HCT116 (cell line): ENCODE measurements around the gene CACNB2.

ENCODE experiments used
- CTCF ChIP-seq, 3 experiments: fragments of 200-600 bp in 1 of 3; sonication (generic) in 1 of 3; IDR thresholded peaks in 2 of 3; conservative IDR thresholded peaks in 1 of 3; 2 replicates each; pipeline ENCODE4 v1.5.1; 2012 to 2017; ENCODE audit warnings: low read depth in 2 of 3, low read length in 2 of 3, antibody characterized with exemption in 1 of 3, borderline replicate concordance in 1 of 3, control low read depth in 1 of 3, mild to moderate bottlenecking in 1 of 3, mixed read lengths in 1 of 3, mixed run types in 1 of 3, moderate library complexity in 1 of 3; ENCODE audit not compliant: insufficient read depth in 1 of 3
- EGR1 ChIP-seq: IDR thresholded peaks from 2 replicates; pipeline ENCODE4 v1.6.1; 2012; ENCODE audit warnings: low read depth
- EZH2 ChIP-seq: fragments of 200-600 bp; sonication (generic); IDR thresholded peaks from 2 replicates; pipeline ENCODE4 v1.6.1; 2017; ENCODE audit warnings: antibody characterized with exemption, mixed run types
- EZH2phosphoT487 ChIP-seq: fragments of 200-600 bp; IDR thresholded peaks from 2 replicates; pipeline ENCODE4 v1.6.1; 2018; ENCODE audit warnings: antibody characterized with exemption, borderline replicate concordance
- FOSL1 ChIP-seq: IDR thresholded peaks from 2 replicates; pipeline ENCODE4 v1.6.1; 2012; ENCODE audit warnings: low read depth
- POLR2A ChIP-seq: IDR thresholded peaks from 2 replicates; pipeline ENCODE4 v1.7.0; 2011; ENCODE audit warnings: borderline replicate concordance; ENCODE audit not compliant: insufficient read depth, insufficient read length; ENCODE audit errors: extremely low read depth
- POLR2AphosphoS5 ChIP-seq: IDR thresholded peaks from 2 replicates; pipeline ENCODE4 v1.6.1; 2011; ENCODE audit warnings: mild to moderate bottlenecking, low read depth, low read length, moderate library complexity
- RAD21 ChIP-seq: IDR thresholded peaks from 2 replicates; pipeline ENCODE4 v1.6.1; 2012; ENCODE audit warnings: low read depth, mild to moderate bottlenecking
- SIN3A ChIP-seq: IDR thresholded peaks from 2 replicates; pipeline ENCODE4 v1.6.1; 2012; ENCODE audit warnings: low read depth
- YY1 ChIP-seq: IDR thresholded peaks from 2 replicates; pipeline ENCODE4 v1.6.1; 2011; ENCODE audit warnings: low read length, low read depth, moderate library complexity, mild to moderate bottlenecking; ENCODE audit not compliant: insufficient replicate concordance; ENCODE audit errors: extremely low read depth
- ZNF274 ChIP-seq: fragments of 200-500 bp; sonication (Bioruptor generic); IDR thresholded peaks from 2 replicates; pipeline ENCODE4 v1.6.1; 2014; ENCODE audit warnings: mild to moderate bottlenecking, low read depth, low read length, inconsistent platforms

- no peak for TF ChIP-seq YY1
- TF ChIP-seq CTCF (IDR thresholded peaks at IDR 0.05 in 2 of 3, conservative IDR thresholded peaks at IDR 0.05 in 1 of 3; ENCODE audit: borderline replicate concordance in 1 of 3, insufficient read depth in 1 of 3, low read depth in 2 of 3, low read length in 2 of 3): no peak
- TF ChIP-seq FOSL1: no peak
- TF ChIP-seq POLR2A: no peak
- TF ChIP-seq ZNF274: no peak
- TF ChIP-seq EZH2: no peak
- no peak for TF ChIP-seq SIN3A
- TF ChIP-seq EZH2phosphoT487: no peak
- TF ChIP-seq EGR1: no peak
- no peak for TF ChIP-seq POLR2AphosphoS5
- no peak for TF ChIP-seq RAD21
Measured at GRCh38 chr10:18469125-18469524, 328.9 kb downstream of the CACNB2 start.
